Measurements from ENCODE around the gene PXK.

GRCh38 chr3:58371754-58372153, 39.1 kb downstream of the PXK start:
- no peak for TF ChIP-seq CTCF (IDR thresholded peaks at IDR 0.05)
- TF ChIP-seq POLR2A (IDR thresholded peaks at IDR 0.05), result no peak
